HG02840 (cell line): ENCODE results near the gene LDLRAD3.
"Not testable (repeated sequence)": the region's sequence is repeated elsewhere in the genome, so short reads cannot be mapped to it uniquely, and the experiment has no call there.

Source experiments
- ATAC-seq: cut with Tn5 transposase; IDR thresholded peaks from one replicate; pipeline ENCODE4 v1.9.1; 2021; ENCODE audit warnings: mild to moderate bottlenecking, moderate library complexity, moderate number of reproducible peaks; ENCODE audit not compliant: unreplicated experiment, low FRiP score

LDLRAD3 gene

GRCh38 chr11:36037031-36037430 lies 93.2 kb downstream of the LDLRAD3 start:
- no peak for ATAC-seq

DNA sequence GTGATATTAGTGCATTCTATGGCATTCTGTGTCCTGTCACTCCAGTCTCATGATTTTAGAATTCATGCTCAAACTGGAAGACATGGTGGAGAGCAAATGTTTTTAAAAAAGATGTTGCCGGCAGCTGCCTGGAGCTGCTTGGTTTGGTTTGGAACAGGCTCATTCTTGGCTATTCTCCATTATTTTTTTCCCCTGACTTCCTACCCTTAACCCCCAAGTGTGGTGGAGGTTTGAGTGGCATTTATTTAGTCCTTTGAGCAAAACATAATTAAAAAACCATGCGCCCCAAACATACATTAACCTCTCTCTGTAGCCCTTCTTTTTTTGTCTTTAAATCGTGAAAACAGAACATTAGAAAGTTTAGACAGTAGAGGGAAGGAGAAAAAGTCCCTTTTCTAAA lies 94.7 kb downstream of the LDLRAD3 start:
- no peak for ATAC-seq

- ATAC-seq = no peak
Observed at GRCh38 chr11:36039471-36039870, 95.6 kb downstream of the LDLRAD3 start.

DNA sequence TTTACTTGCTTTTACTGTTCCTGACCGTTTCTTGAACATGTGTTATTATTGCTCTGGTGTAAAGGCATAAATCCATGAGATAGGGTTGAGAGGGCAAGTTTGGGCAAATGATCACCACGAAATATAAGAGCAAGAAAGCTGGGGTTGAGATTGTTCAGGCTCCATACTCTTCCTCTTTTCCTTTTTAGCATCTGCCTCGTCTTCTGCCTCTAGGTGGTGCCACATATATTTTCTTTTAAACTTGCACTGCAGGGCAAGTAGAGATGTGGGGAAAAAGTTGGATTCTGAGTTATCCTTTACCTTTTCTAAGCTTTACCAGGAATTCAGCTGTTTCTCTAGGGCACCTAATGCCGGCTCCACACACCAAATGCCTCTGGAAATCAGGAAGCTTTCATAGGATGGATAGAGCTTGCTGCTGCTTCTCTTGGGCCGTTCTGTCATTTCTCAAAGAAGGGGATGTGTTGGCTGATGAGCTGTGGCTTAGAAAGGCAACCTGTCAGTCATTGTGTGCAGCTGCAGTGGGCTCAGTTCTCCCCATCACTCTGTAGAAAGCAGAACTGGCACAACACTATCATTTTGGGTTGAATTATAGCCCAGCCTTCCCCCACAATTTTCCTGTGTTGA lies 98.2 kb downstream of the LDLRAD3 start:
- no peak for ATAC-seq

DNA sequence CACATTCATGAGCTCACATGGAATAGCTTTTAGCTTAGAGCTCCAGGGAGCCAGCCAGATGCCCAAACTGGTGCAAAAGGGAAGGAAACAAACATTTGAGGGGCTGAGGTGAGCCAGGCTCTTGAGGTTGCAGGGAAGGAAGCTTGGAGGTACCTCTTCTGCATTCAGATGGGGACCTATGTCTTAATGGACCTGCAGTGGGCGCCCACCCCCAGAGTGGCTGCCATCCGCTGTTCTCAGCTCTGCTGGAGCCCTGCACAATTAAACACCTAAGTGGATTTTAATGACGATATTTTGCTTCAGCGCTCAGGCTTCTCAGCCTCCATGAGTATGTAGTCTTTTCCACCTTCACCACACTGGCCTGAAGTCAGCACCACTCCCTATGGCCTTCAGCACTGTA lies 100.8 kb downstream of the LDLRAD3 start:
- no peak for ATAC-seq

DNA sequence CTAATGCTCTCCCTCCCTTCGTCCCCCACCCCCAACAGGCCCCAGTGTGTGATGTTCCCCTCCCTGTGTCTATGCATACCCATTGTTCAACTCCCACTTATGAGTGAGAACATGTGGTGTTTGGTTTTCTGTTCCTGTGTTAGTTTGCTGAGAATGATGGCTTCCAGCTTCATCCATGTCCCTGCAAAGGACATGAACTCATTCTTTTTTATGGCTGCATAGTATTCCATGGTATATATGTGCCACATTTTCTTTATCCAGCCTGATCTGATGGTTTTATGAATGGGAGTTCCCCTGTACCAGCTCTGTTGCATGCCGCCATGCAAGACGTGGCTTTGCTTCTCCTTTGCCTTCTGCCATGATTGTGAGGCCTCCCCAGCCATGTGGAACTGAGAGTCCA lies 102.1 kb downstream of the LDLRAD3 start:
- ATAC-seq = not testable (repeated sequence)

GRCh38 chr11:36046932-36047331 lies 103.1 kb downstream of the LDLRAD3 start:
- ATAC-seq = no peak

DNA sequence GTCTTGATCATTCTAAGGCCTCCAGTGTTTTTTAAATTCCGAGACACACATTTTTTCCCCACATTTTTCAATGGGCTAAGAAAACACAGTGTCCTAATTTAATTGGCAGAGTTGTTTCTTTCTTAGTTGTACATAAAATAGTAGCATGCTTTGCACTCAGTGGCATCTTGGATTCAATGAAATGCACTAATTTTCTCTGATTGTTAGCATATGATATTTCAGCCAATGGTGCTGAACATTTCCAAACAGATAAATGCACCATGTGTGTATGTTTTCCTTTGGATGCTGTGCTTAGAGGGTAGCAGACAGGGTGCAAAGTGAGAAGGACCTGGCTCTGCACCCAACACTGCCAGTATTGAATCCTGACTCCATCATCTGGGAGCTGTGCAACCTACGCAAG lies 103.5 kb downstream of the LDLRAD3 start:
- no peak for ATAC-seq

GRCh38 chr11:36048496-36049247 lies 104.8 kb downstream of the LDLRAD3 start:
- no peak for ATAC-seq

- no peak for ATAC-seq
Observed at GRCh38 chr11:36051235-36052144, 107.6 kb downstream of the LDLRAD3 start.

DNA sequence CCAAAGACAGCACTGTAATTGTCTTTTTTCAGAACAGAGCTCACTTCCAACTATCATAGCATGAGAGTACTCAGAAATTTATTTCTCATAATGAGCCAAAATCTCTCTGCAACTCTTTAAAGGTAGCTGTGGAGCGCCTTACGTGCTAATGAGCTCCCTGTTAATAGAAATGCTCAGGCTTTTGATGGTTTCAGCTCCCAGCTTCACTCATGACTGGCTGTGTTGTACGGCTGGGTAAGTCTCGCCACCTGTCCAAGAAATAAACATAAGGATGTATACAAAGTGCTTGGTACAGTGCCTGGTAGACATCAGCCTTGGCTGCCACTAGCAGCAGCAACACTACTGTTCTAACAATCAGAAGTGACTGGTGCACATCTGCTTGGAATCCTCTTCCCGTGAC lies 109.4 kb downstream of the LDLRAD3 start:
- no peak for ATAC-seq

GRCh38 chr11:36053862-36054261 lies 110.0 kb downstream of the LDLRAD3 start:
- ATAC-seq = no peak

- no peak for ATAC-seq
Observed at GRCh38 chr11:36054628-36055027, 110.8 kb downstream of the LDLRAD3 start.

GRCh38 chr11:36056160-36056751 lies 112.4 kb downstream of the LDLRAD3 start:
- ATAC-seq = no peak

- ATAC-seq = no peak
Observed at GRCh38 chr11:36057379-36058042, 113.6 kb downstream of the LDLRAD3 start.

GRCh38 chr11:36059660-36060059 lies 115.8 kb downstream of the LDLRAD3 start:
- ATAC-seq = no peak

DNA sequence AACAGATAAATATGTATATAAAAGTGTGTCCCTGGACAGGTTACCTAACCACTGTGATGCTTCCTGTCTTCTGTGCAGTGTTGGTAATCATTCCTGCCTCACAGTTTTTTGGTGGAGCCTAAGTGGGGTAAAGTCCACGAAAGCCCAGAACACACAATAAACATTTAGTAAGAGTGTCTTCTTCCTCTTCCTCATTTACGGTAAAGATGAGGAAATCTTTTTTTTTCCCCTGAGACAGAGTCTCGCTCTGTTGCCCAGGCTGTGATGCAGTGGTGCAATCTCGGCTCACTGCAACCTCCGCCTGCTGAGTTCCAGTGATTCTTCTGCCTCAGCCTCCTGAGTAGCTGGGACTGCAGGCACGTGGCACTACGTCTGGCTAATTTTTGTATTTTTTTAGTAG lies 117.1 kb downstream of the LDLRAD3 start:
- ATAC-seq = no peak

DNA sequence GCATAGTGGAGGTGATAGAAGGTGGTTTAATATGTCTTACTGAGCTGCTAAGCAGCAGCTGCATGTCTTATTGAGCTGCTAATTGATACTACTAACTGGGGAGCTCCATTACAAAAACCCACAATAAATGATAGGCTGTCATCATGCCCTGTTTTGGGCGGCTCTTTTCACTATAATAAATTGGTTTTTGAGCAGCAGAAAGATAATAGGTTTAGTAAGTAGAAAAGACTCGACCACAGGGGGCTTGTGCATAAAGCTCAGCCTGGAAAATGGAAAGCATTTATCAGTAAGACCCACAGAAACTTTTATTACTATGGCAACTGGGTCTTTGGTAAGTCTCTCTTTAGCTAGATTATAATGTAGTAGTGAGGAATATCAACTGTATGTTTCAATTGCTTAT lies 117.6 kb downstream of the LDLRAD3 start:
- ATAC-seq = no peak

DNA sequence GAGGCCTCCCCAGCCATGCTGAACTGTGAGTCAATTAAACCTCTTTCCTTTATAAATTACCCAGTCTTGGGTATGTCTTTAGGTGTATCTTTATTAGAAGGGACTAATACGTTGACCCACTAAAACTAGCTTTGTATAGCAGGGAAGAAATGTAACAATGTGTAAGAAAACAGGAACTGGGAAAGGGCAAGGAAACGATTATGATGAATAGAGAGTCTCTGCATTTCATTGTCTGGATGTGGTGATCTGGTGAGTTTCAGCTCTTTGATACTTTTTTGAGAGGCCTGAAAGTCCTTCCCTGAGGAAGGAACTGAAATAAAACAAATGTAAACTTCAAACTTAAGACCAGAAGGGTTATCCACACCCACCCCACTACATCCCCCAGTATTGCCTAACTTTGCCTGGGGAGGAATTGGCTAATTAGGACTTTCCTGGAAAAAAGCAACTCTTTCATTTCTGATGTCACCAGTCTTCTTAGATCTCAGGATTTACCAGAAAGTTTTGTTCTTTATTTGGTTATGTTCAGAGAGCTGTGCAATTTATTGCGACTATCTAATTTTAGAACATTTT lies 119.0 kb downstream of the LDLRAD3 start:
- ATAC-seq = no peak

DNA sequence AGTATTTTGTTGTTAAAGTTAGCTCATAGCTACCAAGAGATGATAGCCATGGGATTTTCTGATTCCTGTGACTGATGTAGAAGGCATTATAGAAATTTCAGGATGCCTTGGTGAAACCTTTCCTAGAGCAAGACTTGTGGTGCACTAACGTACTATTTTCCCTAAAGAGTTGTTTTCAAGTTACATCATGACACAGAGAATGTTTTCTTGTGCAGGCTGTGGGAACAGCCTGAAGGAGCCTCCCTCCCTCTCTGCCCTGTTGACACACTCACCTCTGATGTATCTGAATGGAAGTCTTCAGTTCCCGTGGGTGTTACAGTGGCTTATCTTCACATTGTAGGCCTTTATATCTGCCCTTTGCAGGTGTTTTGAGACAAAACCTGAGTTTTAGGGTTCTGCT lies 121.6 kb downstream of the LDLRAD3 start:
- no peak for ATAC-seq
